Measurements from ENCODE around the gene TBCE.

TBCE gene

GRCh38 chr1:235411489-235412486 is 44.6 kb downstream of the TBCE start:
- no peak for DNase-seq

- peak; percentile 75 for DNase-seq
These were observed 48.0 kb downstream of the TBCE start for GRCh38 chr1:235415008-235415904.

GRCh38 chr1:235416662-235417049 is 49.4 kb downstream of the TBCE start:
- DNase-seq: no peak

- peak; percentile 79 for DNase-seq
These were observed 50.0 kb downstream of the TBCE start for GRCh38 chr1:235417086-235417697.

GRCh38 chr1:235421751-235422150 is 54.5 kb downstream of the TBCE start:
- no peak for DNase-seq

GRCh38 chr1:235423214-235423652 is 56.0 kb downstream of the TBCE start:
- peak; percentile 57 for DNase-seq

- DNase-seq: no peak
These were observed 56.9 kb downstream of the TBCE start for GRCh38 chr1:235424092-235424491.

GRCh38 chr1:235425357-235425756 is 58.1 kb downstream of the TBCE start:
- no peak for DNase-seq

- DNase-seq: no peak
These were observed 58.9 kb downstream of the TBCE start for GRCh38 chr1:235426143-235426542.

GRCh38 chr1:235426680-235427079 is 59.5 kb downstream of the TBCE start:
- DNase-seq: no peak

GRCh38 chr1:235427447-235427846 is 60.2 kb downstream of the TBCE start:
- DNase-seq: no peak

- no peak for DNase-seq
These were observed 61.9 kb downstream of the TBCE start for GRCh38 chr1:235429143-235429542.

GRCh38 chr1:235430991-235431390 is 63.8 kb downstream of the TBCE start:
- DNase-seq: no peak

GRCh38 chr1:235434001-235434400 is 66.8 kb downstream of the TBCE start:
- peak; percentile 28 for DNase-seq

GRCh38 chr1:235441159-235441685 is 74.0 kb downstream of the TBCE start:
- no peak for DNase-seq

GRCh38 chr1:235442788-235443429 is 75.7 kb downstream of the TBCE start:
- DNase-seq: no peak

- DNase-seq: no peak
These were observed 81.4 kb downstream of the TBCE start for GRCh38 chr1:235448616-235449015.

GRCh38 chr1:235450433-235450832 is 83.2 kb downstream of the TBCE start:
- DNase-seq: no peak

GRCh38 chr1:235450886-235451483 is 83.8 kb downstream of the TBCE start:
- DNase-seq: no peak

- DNase-seq: no peak
These were observed 86.8 kb downstream of the TBCE start for GRCh38 chr1:235454021-235454420.

- DNase-seq: no peak
These were observed 87.9 kb downstream of the TBCE start for GRCh38 chr1:235455097-235455496.

- DNase-seq: no peak
These were observed 88.6 kb downstream of the TBCE start for GRCh38 chr1:235455823-235456222.

Data from activated CD8-positive, alpha-beta memory T cell treated with anti-CD3 and anti-CD28 coated beads, Interleukin-2, amount 50 U/mL, for 48 hours (primary cell).